Muscle of leg (tissue), 11 donors: Measurements from ENCODE around the gene DOK6. TPM values are rescaled to one million over a fixed set of nuclear protein-coding genes. Genes with fewer than 3 reads are reported as not detected.

ENCODE experiments used
- DNase-seq: peaks from one replicate; pipeline ENCODE4 v3.0.0; 2013
- H3K27ac ChIP-seq: one replicate; pipeline ENCODE4 v1.5.1; 2013; ENCODE audit warnings: mild to moderate bottlenecking, low read length, control low read depth
- H3K27me3 ChIP-seq: one replicate; pipeline ENCODE4 v1.6.1; 2013; ENCODE audit warnings: low read length; ENCODE audit not compliant: control insufficient read depth, insufficient read depth
- H3K36me3 ChIP-seq: one replicate; pipeline ENCODE4 v1.6.1; 2013; ENCODE audit warnings: low read length; ENCODE audit not compliant: control insufficient read depth, insufficient read depth
- H3K4me1 ChIP-seq: one replicate; pipeline ENCODE4 v1.6.1; 2013; ENCODE audit warnings: low read length; ENCODE audit not compliant: control insufficient read depth, insufficient read depth
- H3K4me3 ChIP-seq: one replicate; pipeline ENCODE4 v1.5.1; 2013; ENCODE audit warnings: low read length, control low read depth
- H3K9me3 ChIP-seq: replicated peaks from 2 replicates; pipeline ENCODE4 v1.6.1; 2013; ENCODE audit warnings: low read depth, low read length; ENCODE audit not compliant: control insufficient read depth
- WGBS: methylation state at CpG from one replicate; pipeline ENCODE4 v1.1.5; 2013; ENCODE audit warnings: missing lambda C conversion rate; ENCODE audit not compliant: insufficient coverage; 5-methylcytosine and 5-hydroxymethylcytosine counted together
- polyA plus RNA-seq, 8 donors: library from polyadenylated mRNA; unstranded; fragments of 120-200 nt; gene quantifications; one replicate each; pipeline versions ENCODE4 v1.2.1 to v1.2.3, GENCODE V29; 2013; ENCODE audit warnings: inconsistent platforms in 1 of 8, low replicate concordance in 1 of 8; ENCODE audit not compliant: insufficient read length in 8 of 8, insufficient read depth in 1 of 8
- total RNA-seq: library from RNA; stranded (reverse); fragments of 120-200 nt; gene quantifications from one replicate; pipeline ENCODE4 v1.2.4, GENCODE V29; 2013

The DOK6 gene
- total and polyA plus RNA-seq, 9 donors, result 2.3 to 4.9 (median 3.3) TPM

- Histone ChIP-seq H3K27me3 (no peaks in the 10 kb centered on the region), H3K36me3 (no peaks in the 10 kb centered on the region), H3K9me3 (no peaks in the 10 kb centered on the region), H3K4me1 (peaks cover 3% of the 10 kb centered on the region), H3K4me3 (no peak overlapping the region), H3K27ac (no peak overlapping the region)
- DNase-seq, result peak; percentile 13
- 80% methylated on average over 1 of the region's 2 CpGs for WGBS
Observed at GRCh38 chr18:69628774-69629359, 228.2 kb downstream of the DOK6 start.

- Histone ChIP-seq H3K4me3 (no peak overlapping the region), H3K4me1 (peaks cover 3% of the 10 kb centered on the region), H3K27me3 (no peaks in the 10 kb centered on the region), H3K27ac (no peak overlapping the region), H3K36me3 (no peaks in the 10 kb centered on the region), H3K9me3 (no peaks in the 10 kb centered on the region)
- DNase-seq, result no peak
- 79% methylated on average over 3 of the region's 3 CpGs for WGBS
Observed at GRCh38 chr18:69631281-69631680, 230.6 kb downstream of the DOK6 start.

- no peaks in the 10 kb centered on the region for H3K36me3 ChIP-seq
- H3K27me3 ChIP-seq, result no peaks in the 10 kb centered on the region
- no CpG with 5 or more reads among the region's 2 CpGs for WGBS
- DNase-seq, result no peak
- no peak overlapping the region for H3K27ac ChIP-seq
- H3K9me3 ChIP-seq, result no peaks in the 10 kb centered on the region
- H3K4me3 ChIP-seq, result no peak overlapping the region
- no peaks in the 10 kb centered on the region for H3K4me1 ChIP-seq
Observed at GRCh38 chr18:69635482-69635881, 234.8 kb downstream of the DOK6 start.

- Histone ChIP-seq H3K27me3 (no peaks in the 10 kb centered on the region), H3K27ac (no peak overlapping the region), H3K36me3 (no peaks in the 10 kb centered on the region), H3K4me1 (no peaks in the 10 kb centered on the region), H3K4me3 (no peak overlapping the region), H3K9me3 (no peaks in the 10 kb centered on the region)
- no CpG with 5 or more reads among the region's 6 CpGs for WGBS
- DNase-seq, result no peak
Observed at GRCh38 chr18:69636529-69637301, 236.0 kb downstream of the DOK6 start.

- no peak for DNase-seq
- Histone ChIP-seq H3K9me3 (no peaks in the 10 kb centered on the region), H3K27ac (no peak overlapping the region), H3K4me3 (no peak overlapping the region), H3K4me1 (no peaks in the 10 kb centered on the region), H3K36me3 (no peaks in the 10 kb centered on the region), H3K27me3 (no peaks in the 10 kb centered on the region)
- WGBS, result no CpG with 5 or more reads among the region's 1 CpG
Observed at GRCh38 chr18:69638056-69638455, 237.4 kb downstream of the DOK6 start.

GRCh38 chr18:69647702-69648101 is 247.0 kb downstream of the DOK6 start:
- Histone ChIP-seq H3K36me3 (no peaks in the 10 kb centered on the region), H3K9me3 (no peaks in the 10 kb centered on the region), H3K4me1 (no peaks in the 10 kb centered on the region), H3K27me3 (no peaks in the 10 kb centered on the region), H3K27ac (no peak overlapping the region), H3K4me3 (no peak overlapping the region)
- WGBS, result no CpG with 5 or more reads among the region's 3 CpGs
- DNase-seq, result no peak

- Histone ChIP-seq H3K4me1 (no peaks in the 10 kb centered on the region), H3K27ac (no peak overlapping the region), H3K4me3 (no peak overlapping the region), H3K27me3 (no peaks in the 10 kb centered on the region), H3K36me3 (no peaks in the 10 kb centered on the region), H3K9me3 (no peaks in the 10 kb centered on the region)
- WGBS, result 83% methylated on average over 2 of the region's 3 CpGs
- DNase-seq, result no peak
Observed at GRCh38 chr18:69648486-69648885, 247.8 kb downstream of the DOK6 start.

- H3K9me3 ChIP-seq, result no peaks in the 10 kb centered on the region
- no peak for DNase-seq
- no peak overlapping the region for H3K27ac ChIP-seq
- H3K36me3 ChIP-seq, result no peaks in the 10 kb centered on the region
- no peaks in the 10 kb centered on the region for H3K27me3 ChIP-seq
- H3K4me1 ChIP-seq, result no peaks in the 10 kb centered on the region
- H3K4me3 ChIP-seq, result no peak overlapping the region
- no CpG with 5 or more reads among the region's 2 CpGs for WGBS
Observed at GRCh38 chr18:69649684-69650083, 249.0 kb downstream of the DOK6 start.

- H3K36me3 ChIP-seq, result no peaks in the 10 kb centered on the region
- no peak overlapping the region for H3K4me3 ChIP-seq
- no peak for DNase-seq
- 83% methylated on average over 1 of the region's 5 CpGs for WGBS
- H3K9me3 ChIP-seq, result no peaks in the 10 kb centered on the region
- H3K27me3 ChIP-seq, result no peaks in the 10 kb centered on the region
- H3K27ac ChIP-seq, result no peak overlapping the region
- H3K4me1 ChIP-seq, result no peaks in the 10 kb centered on the region
Observed at GRCh38 chr18:69651243-69651642, 250.6 kb downstream of the DOK6 start.

- H3K4me1 ChIP-seq, result peaks cover 5% of the 10 kb centered on the region
- H3K27ac ChIP-seq, result no peak overlapping the region
- no peaks in the 10 kb centered on the region for H3K36me3 ChIP-seq
- no peaks in the 10 kb centered on the region for H3K9me3 ChIP-seq
- no peak overlapping the region for H3K4me3 ChIP-seq
- DNase-seq, result no peak
- H3K27me3 ChIP-seq, result no peaks in the 10 kb centered on the region
Observed at GRCh38 chr18:69655816-69656215, 255.1 kb downstream of the DOK6 start.
